Measurements from ENCODE around the gene ATP8B1.

DNA sequence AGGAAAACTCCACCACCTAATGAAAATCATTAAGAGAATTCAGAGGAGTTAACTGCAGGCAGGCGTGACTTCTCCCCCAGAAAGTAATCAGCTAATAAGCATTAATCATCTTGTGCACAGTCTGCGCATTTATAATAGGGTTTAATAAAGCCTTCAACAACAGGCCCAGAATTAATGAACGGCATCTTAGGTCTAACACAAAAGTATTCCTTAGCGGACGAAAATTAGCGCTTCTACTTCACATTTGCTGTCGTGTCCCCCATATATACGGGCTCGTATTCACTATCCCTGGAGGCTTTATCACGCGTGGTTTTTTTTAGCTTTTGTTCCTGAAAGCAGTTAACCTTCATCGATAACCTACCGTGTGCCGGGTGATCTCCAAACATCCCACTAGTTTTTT lies 1.8 kb downstream of the ATP8B1 start:
- no peak for TF ChIP-seq POLR2A (IDR thresholded peaks at IDR 0.05)
- no peak for TF ChIP-seq CTCF (IDR thresholded peaks at IDR 0.05 in 8 of 11, conservative IDR thresholded peaks at IDR 0.05 in 3 of 11)

Measured in spleen (tissue), 7 donors.